H1 (cell line): ENCODE measurements around the gene TBC1D30. TPM values are rescaled to one million over a fixed set of nuclear protein-coding genes. Genes with fewer than 3 reads are reported as not detected.
A peak's percentile ranks its signal among the peaks of the same experiment; 100 is the strongest.

Experiments
- CTCF ChIA-PET: fragments of 300-600 bp; sonication (Branson Sonifier 250); formaldehyde crosslinking; loops from one replicate; lab custom pipeline; 2021; ENCODE audit not compliant: partially characterized antibody; lab: Charles Lee
- POLR2A ChIA-PET: fragments of 300-600 bp; sonication (Branson Sonifier 250); formaldehyde crosslinking; loops from one replicate; lab custom pipeline; 2021; ENCODE audit warnings: inconsistent platforms; ENCODE audit not compliant: partially characterized antibody; lab: Charles Lee
- DNase-seq, 2 experiments: peaks; one replicate each; pipeline versions ENCODE4 v3.0.0 to v3.0.0-alpha.2; 2010 to 2022; ENCODE audit warnings: low spot score in 2 of 2, low read depth in 1 of 2, mixed read lengths in 1 of 2
- FAIRE-seq: peaks from 2 replicates; lab custom pipeline; 2011; peaks lifted over from hg19 to GRCh38; lab: Jason Lieb, UNC
- H2AFZ ChIP-seq: 2 replicates; pipeline ENCODE4 v1.8.1; 2012; ENCODE audit warnings: low read length, inconsistent platforms
- H2AK5ac ChIP-seq: 2 replicates; pipeline ENCODE4 v1.6.1; 2013; ENCODE audit warnings: low read depth, low read length
- H2BK120ac ChIP-seq: replicated peaks from 2 replicates; pipeline ENCODE3; 2013; ENCODE audit warnings: low read depth, low read length, inconsistent platforms
- H2BK12ac ChIP-seq: 2 replicates; pipeline ENCODE4 v1.6.1; 2013; ENCODE audit warnings: low read depth, low read length
- H2BK15ac ChIP-seq: 2 replicates; pipeline ENCODE4 v1.6.1; 2013; ENCODE audit warnings: low read length
- H2BK20ac ChIP-seq: 2 replicates; pipeline ENCODE4 v1.6.1; 2013; ENCODE audit warnings: low read length
- H2BK5ac ChIP-seq: 2 replicates; pipeline ENCODE4 v1.6.1; 2013; ENCODE audit warnings: low read depth, low read length
- H3K14ac ChIP-seq: 2 replicates; pipeline ENCODE4 v1.6.1; 2013; ENCODE audit warnings: inconsistent platforms; ENCODE audit not compliant: insufficient read length
- H3K18ac ChIP-seq: 2 replicates; pipeline ENCODE4 v1.6.1; 2013; ENCODE audit warnings: low read length; ENCODE audit errors: extremely low read depth
- H3K23ac ChIP-seq: 2 replicates; pipeline ENCODE4 v1.6.1; 2013; ENCODE audit warnings: inconsistent platforms; ENCODE audit not compliant: insufficient read length
- H3K23me2 ChIP-seq: 2 replicates; pipeline ENCODE4 v1.6.1; 2013; ENCODE audit warnings: low read depth, low read length
- H3K27ac ChIP-seq: 2 replicates; pipeline ENCODE4 v1.6.1; 2011; ENCODE audit warnings: low read depth, low read length, inconsistent platforms
- H3K27me3 ChIP-seq, 4 experiments: replicated peaks in 1 of 4; 1 replicate in 1 of 4; 2 replicates in 3 of 4; pipeline versions ENCODE4 v1.6.1 to v1.8.1; 2011 to 2013; ENCODE audit warnings: low read length in 3 of 4, mild to moderate bottlenecking in 3 of 4, inconsistent platforms in 2 of 4, mixed read lengths in 2 of 4, moderate library complexity in 1 of 4; ENCODE audit not compliant: control insufficient read depth in 3 of 4, insufficient read depth in 3 of 4; ENCODE audit errors: extremely low read depth in 1 of 4
- H3K36me3 ChIP-seq, 4 experiments: 2 replicates each; pipeline versions ENCODE4 v1.6.1 to v1.8.1; 2011 to 2013; ENCODE audit warnings: mild to moderate bottlenecking in 4 of 4, low read length in 3 of 4, moderate library complexity in 2 of 4, control low read depth in 1 of 4, inconsistent platforms in 1 of 4; ENCODE audit not compliant: insufficient read depth in 4 of 4, control insufficient read depth in 2 of 4
- H3K4ac ChIP-seq: replicated peaks from 2 replicates; pipeline ENCODE3; 2013; ENCODE audit warnings: low read length, low read depth, mixed read lengths, inconsistent platforms; ENCODE audit not compliant: insufficient read length
- H3K4me1 ChIP-seq, 4 experiments: replicated peaks in 1 of 4; 1 replicate in 1 of 4; 2 replicates in 3 of 4; pipeline versions ENCODE4 v1.6.1 to v1.8.1; 2011 to 2013; ENCODE audit warnings: low read length in 3 of 4, inconsistent platforms in 2 of 4, mixed read lengths in 1 of 4; ENCODE audit not compliant: insufficient read depth in 4 of 4, control insufficient read depth in 3 of 4
- H3K4me2 ChIP-seq, 2 experiments: 2 replicates each; pipeline versions ENCODE4 v1.6.1 to v1.8.1; 2011 to 2013; ENCODE audit warnings: low read depth in 2 of 2, low read length in 2 of 2, control low read depth in 1 of 2, inconsistent platforms in 1 of 2, mild to moderate bottlenecking in 1 of 2; ENCODE audit not compliant: insufficient read depth in 1 of 2
- H3K4me3 ChIP-seq, 4 experiments: fragments of 200-600, 300-600 bp in 1 of 4; sonication (generic), shearing (Covaris generic), sonication (Bioruptor Twin) in 1 of 4; 2 replicates each; pipeline versions ENCODE4 v1.5.1 to v1.8.1; 2011 to 2016; ENCODE audit warnings: low read length in 4 of 4, low read depth in 3 of 4, control low read depth in 2 of 4, inconsistent platforms in 2 of 4, mild to moderate bottlenecking in 2 of 4, mixed read lengths in 1 of 4, moderate library complexity in 1 of 4; ENCODE audit not compliant: insufficient read depth in 2 of 4; ENCODE audit errors: extremely low read depth in 1 of 4
- H3K56ac ChIP-seq: replicated peaks from 2 replicates; pipeline ENCODE3; 2013; ENCODE audit warnings: low read depth, mild to moderate bottlenecking, mixed read lengths, low read length, inconsistent platforms; ENCODE audit not compliant: insufficient read length
- H3K79me1 ChIP-seq: 2 replicates; pipeline ENCODE4 v1.6.1; 2013; ENCODE audit warnings: low read depth, low read length, control low read depth
- H3K79me2 ChIP-seq, 2 experiments: 2 replicates each; pipeline versions ENCODE4 v1.6.1 to v1.8.1; 2012 to 2013; ENCODE audit warnings: low read length in 2 of 2, mild to moderate bottlenecking in 2 of 2, inconsistent platforms in 1 of 2; ENCODE audit not compliant: insufficient read depth in 2 of 2, control insufficient read depth in 1 of 2
- H3K9ac ChIP-seq, 4 experiments: replicated peaks in 1 of 4; 1 replicate in 1 of 4; 2 replicates in 3 of 4; pipeline versions ENCODE4 v1.6.1 to v1.8.1; 2011 to 2013; ENCODE audit warnings: low read depth in 3 of 4, low read length in 3 of 4, control low read depth in 2 of 4, mild to moderate bottlenecking in 2 of 4, moderate library complexity in 2 of 4, inconsistent platforms in 1 of 4; ENCODE audit errors: extremely low read depth in 1 of 4
- H3K9me3 ChIP-seq, 2 experiments: 2 replicates each; pipeline versions ENCODE4 v1.6.1 to v1.8.1; 2012 to 2013; ENCODE audit warnings: mild to moderate bottlenecking in 2 of 2, moderate library complexity in 2 of 2, control low read depth in 1 of 2, inconsistent platforms in 1 of 2, low read depth in 1 of 2, low read length in 1 of 2, mixed read lengths in 1 of 2; ENCODE audit not compliant: insufficient read depth in 2 of 2
- H4K20me1 ChIP-seq, 2 experiments: replicated peaks in 1 of 2; 2 replicates each; pipeline versions ENCODE3 to v1.8.1; 2011 to 2013; ENCODE audit warnings: inconsistent platforms in 2 of 2, low read length in 2 of 2, mild to moderate bottlenecking in 1 of 2; ENCODE audit not compliant: insufficient read depth in 2 of 2, control insufficient read depth in 1 of 2
- H4K5ac ChIP-seq: 2 replicates; pipeline ENCODE4 v1.6.1; 2013; ENCODE audit warnings: low read length, low read depth, mixed read lengths, inconsistent platforms; ENCODE audit not compliant: insufficient read length
- H4K8ac ChIP-seq: 2 replicates; pipeline ENCODE4 v1.8.0; 2013; ENCODE audit warnings: mild to moderate bottlenecking, moderate library complexity, low read length, inconsistent platforms; ENCODE audit not compliant: insufficient read depth; ENCODE audit errors: extremely low read depth
- H4K91ac ChIP-seq: replicated peaks from 2 replicates; pipeline ENCODE3; 2013; ENCODE audit warnings: low read length, mixed read lengths, inconsistent platforms; ENCODE audit not compliant: insufficient read length
- NANOG ChIP-seq: IDR thresholded peaks from 2 replicates; pipeline ENCODE4 v1.6.1; 2011; ENCODE audit warnings: low read length, low read depth, mild to moderate bottlenecking, inconsistent platforms; ENCODE audit not compliant: insufficient read depth, poor library complexity, severe bottlenecking
- WGBS, 2 experiments: shearing (Covaris generic) in 1 of 2; methylation state at CpG; one replicate each; pipeline versions ENCODE4 v1.1.6 to v1.1.7; 2013 to 2015; ENCODE audit warnings: low lambda C conversion rate in 2 of 2, mixed read lengths in 2 of 2, inconsistent platforms in 1 of 2, low coverage in 1 of 2, missing lambda C conversion rate in 1 of 2; ENCODE audit not compliant: insufficient replicate concordance in 2 of 2, insufficient coverage in 1 of 2, insufficient read length in 1 of 2; ENCODE audit errors: extremely low coverage in 1 of 2, missing lambda C conversion rate in 1 of 2; 5-methylcytosine and 5-hydroxymethylcytosine counted together
- polyA plus RNA-seq, 7 experiments: library from polyadenylated mRNA; depleted of rRNA in 3 of 7; stranded (reverse) in 5 of 7; unstranded in 2 of 7; fragments of >200 nt in 5 of 7; fragments of 200-250 nt in 2 of 7; gene quantifications; 1 replicate in 5 of 7; 2 replicates in 1 of 7; 4 replicates in 1 of 7; pipeline versions ENCODE4 v1.2.1 to v1.2.3, GENCODE V29; 2011 to 2013; ENCODE audit warnings: missing spikeins in 2 of 7, mixed read lengths in 2 of 7
- total RNA-seq: library from RNA; stranded (reverse); fragmentation: NEBNext Ultra II Directional; extraction: Animal tissue kit (Norgen Biotek cat#: 25700); gene quantifications from 2 replicates; pipeline ENCODE4 v1.2.1, GENCODE V29; 2021

The TBC1D30 gene
- total and polyA plus RNA-seq, 2 of the 8 experiments (the other 6 are each of a cell fraction or from before 2014, with no cell fraction given), result 2.8 to 5.5 TPM

DNA sequence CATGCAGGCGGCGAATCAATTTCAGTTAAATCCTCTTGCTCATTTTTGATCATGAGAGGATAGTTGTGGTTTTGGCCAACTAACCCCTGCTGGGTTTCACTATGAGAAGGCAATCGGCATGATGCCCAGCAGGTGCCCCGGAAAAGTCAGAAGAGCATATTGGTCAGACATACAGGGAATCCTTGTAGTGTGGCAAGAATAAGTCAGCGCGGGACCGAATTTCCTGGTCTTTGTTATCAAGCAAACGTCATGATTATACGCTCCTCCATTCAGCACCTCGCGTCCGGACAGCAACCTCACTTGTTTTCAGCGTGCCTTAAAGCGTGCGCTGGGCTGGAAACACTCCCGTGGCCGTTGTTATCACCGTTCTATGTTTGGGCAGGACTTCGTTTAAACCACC is 1.8 kb downstream of the TBC1D30 start:
- H4K8ac ChIP-seq, result no peak overlapping the region
- FAIRE-seq, result peak; percentile 94
- CTCF ChIA-PET, result interaction anchor here (2.8 kb wide), 1 partner anchor 25 kb away, joined by 13 read pairs; no protein-coding TSS in a partner anchor
- no peak for TF ChIP-seq NANOG

More for the DNA sequence above, 1.8 kb downstream of the TBC1D30 start:
- Histone ChIP-seq H4K5ac (no peak overlapping the region), H3K27ac (no peak overlapping the region), H3K23me2 (peaks cover 17% of the 10 kb centered on the region; the same call in 1 of the 2 replicates), H2AFZ (no peak overlapping the region), H3K18ac (no peak overlapping the region), H3K14ac (no peak overlapping the region), H3K27me3 (peaks cover 23 to 44% (median 37%) of the 10 kb centered on the region in 4 experiments), H2BK5ac (no peak overlapping the region), H2BK120ac (no peak overlapping the region), H3K9ac (no peak overlapping the region; a peak in 1 of 7 replicates), H3K56ac (no peak overlapping the region), H3K4me1 (peaks cover 0 to 17% (median 7%) of the 10 kb centered on the region in 4 experiments; a peak in 4 of 7 replicates), H3K4ac (no peak overlapping the region), H3K23ac (no peak overlapping the region), H3K79me2 (no peaks in the 10 kb centered on the region), H3K79me1 (no peaks in the 10 kb centered on the region), H3K36me3 (no peaks in the 10 kb centered on the region), H4K91ac (no peak overlapping the region), H3K9me3 (no peaks in the 10 kb centered on the region), H2BK12ac (no peak overlapping the region), H2AK5ac (no peak overlapping the region), H2BK20ac (no peak overlapping the region), H3K4me3 (peak overlapping the region; percentile 19 to 67 (median 52); a peak in 6 of 8 replicates), H4K20me1 (peaks cover 3 to 4% of the 10 kb centered on the region in 2 experiments), H2BK15ac (no peak overlapping the region), H3K4me2 (peak overlapping the region; percentile 96 to 99)
- DNase-seq, result peak in 1 of 2 experiments; percentile 86
- 6% methylated on average over 19 of the region's 19 CpGs; no CpG with 5 or more reads in 1 of the 2 experiments for WGBS, 2 experiments
- POLR2A ChIA-PET, result interaction anchor here (0.6 kb wide), 1 partner anchor 67 kb away, joined by 3 read pairs; the partner anchor contains the start of gene GNS
